Suprapubic skin (tissue), 4 donors: ENCODE results near the gene MSL3B.

ENCODE experiments used
- DNase-seq, 2 donors: peaks; one replicate each; pipeline ENCODE4 v3.0.0-alpha.2; 2019; ENCODE audit warnings: low spot score in 2 of 2
- H3K27ac ChIP-seq: fragments of 200-600 bp; sonication (generic); one replicate; pipeline ENCODE4 v1.5.1; 2019
- H3K27me3 ChIP-seq: fragments of 200-600 bp; sonication (generic); one replicate; pipeline ENCODE4 v1.5.1; 2019
- H3K36me3 ChIP-seq: fragments of 200-600 bp; sonication (generic); one replicate; pipeline ENCODE4 v1.5.1; 2019
- H3K4me1 ChIP-seq: fragments of 200-600 bp; sonication (generic); one replicate; pipeline ENCODE4 v1.5.1; 2019
- H3K4me3 ChIP-seq: fragments of 200-600 bp; sonication (generic); one replicate; pipeline ENCODE4 v1.5.1; 2019; ENCODE audit warnings: mild to moderate bottlenecking
- H3K9me3 ChIP-seq: fragments of 200-600 bp; sonication (generic); one replicate; pipeline ENCODE4 v1.5.1; 2019
- CTCF ChIP-seq, 2 donors: fragments of 200-600 bp in 1 of 2; fragments of 450-650 bp in 1 of 2; sonication (generic) in 1 of 2; IDR thresholded peaks; one replicate each; pipeline ENCODE4 v1.5.1; 2016 to 2019; ENCODE audit warnings: antibody characterized with exemption in 2 of 2, mild to moderate bottlenecking in 1 of 2, moderate library complexity in 1 of 2
- EP300 ChIP-seq: sonication (generic); formaldehyde crosslinking; IDR thresholded peaks from one replicate; pipeline ENCODE4 v1.6.1; 2017; ENCODE audit warnings: antibody characterized with exemption
- POLR2A ChIP-seq, 2 donors: fragments of 450-650 bp; IDR thresholded peaks; one replicate each; pipeline ENCODE4 v1.6.1; 2017; ENCODE audit warnings: antibody characterized with exemption in 2 of 2, mild to moderate bottlenecking in 2 of 2, moderate library complexity in 2 of 2
- POLR2AphosphoS5 ChIP-seq, 3 donors: sonication (generic); formaldehyde crosslinking; IDR thresholded peaks; one replicate each; pipeline ENCODE4 v1.6.1; 2017; ENCODE audit warnings: antibody characterized with exemption in 3 of 3
- whole genome bisulfite sequencing: methylation state at CpG from one replicate; pipeline ENCODE4 v1.1.5; 2018; 5-methylcytosine and 5-hydroxymethylcytosine counted together

MSL3B gene

DNA sequence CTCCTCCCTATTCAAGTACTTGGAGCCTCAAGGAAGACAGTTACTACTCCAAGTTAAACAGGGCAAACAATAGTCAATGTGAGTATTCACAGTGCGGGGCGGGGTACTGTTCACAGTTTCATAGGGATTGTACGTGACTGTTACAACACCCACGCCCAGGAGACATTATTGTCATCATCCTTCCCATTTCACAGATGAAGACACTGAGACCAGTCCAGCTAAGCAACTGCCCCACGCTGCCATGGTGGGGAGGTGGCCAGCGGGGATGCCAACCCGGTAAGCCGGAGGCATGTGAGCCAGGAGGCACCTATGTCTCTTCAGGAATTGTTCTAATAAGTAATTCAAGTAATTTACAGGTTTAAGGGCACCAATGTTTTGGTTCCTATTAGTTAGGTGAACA lies 14.8 kb downstream of the MSL3B start:
- Histone ChIP-seq H3K4me1 (peaks cover 12% of the 10 kb centered on the region), H3K27ac (no peak overlapping the region), H3K4me3 (peak overlapping the region; percentile 80), H3K36me3 (no peaks in the 10 kb centered on the region), H3K9me3 (no peaks in the 10 kb centered on the region), H3K27me3 (no peaks in the 10 kb centered on the region)
- no peak for DNase-seq
- no peak for TF ChIP-seq EP300
- no peak for TF ChIP-seq POLR2A (IDR thresholded peaks at IDR 0.05)
- no peak for TF ChIP-seq CTCF (IDR thresholded peaks at IDR 0.05)
- no peak for TF ChIP-seq POLR2AphosphoS5 (IDR thresholded peaks at IDR 0.05)
- WGBS, result 50% methylated on average over 8 of the region's 8 CpGs

GRCh38 chr2:233852056-233852455 lies 16.1 kb downstream of the MSL3B start:
- no peak for TF ChIP-seq POLR2AphosphoS5 (IDR thresholded peaks at IDR 0.05)
- no peak for TF ChIP-seq CTCF (IDR thresholded peaks at IDR 0.05)
- TF ChIP-seq POLR2A (IDR thresholded peaks at IDR 0.05), result no peak
- no peak for TF ChIP-seq EP300
- no peaks in the 10 kb centered on the region for H3K27me3 ChIP-seq

DNA sequence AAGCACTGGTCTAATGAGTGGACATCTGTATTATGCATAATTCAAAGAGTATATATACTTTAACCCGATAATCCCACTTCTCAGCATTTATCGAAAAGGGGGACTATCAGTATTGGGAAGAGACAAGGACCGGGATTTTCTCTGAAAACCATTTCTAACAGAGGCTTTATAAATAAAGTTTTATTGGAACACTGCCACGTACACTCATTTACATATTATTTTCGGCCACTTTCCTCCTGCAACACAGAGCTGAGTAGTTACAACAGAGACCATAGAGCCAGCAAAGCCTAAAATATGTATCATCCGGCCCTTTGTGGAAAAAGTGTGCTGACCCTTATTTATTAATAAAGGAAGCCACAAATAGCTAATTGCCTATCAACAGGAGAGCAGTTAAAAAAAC lies 17.0 kb downstream of the MSL3B start:
- Histone ChIP-seq H3K27me3 (no peaks in the 10 kb centered on the region), H3K4me1 (peaks cover 12% of the 10 kb centered on the region), H3K27ac (no peak overlapping the region), H3K4me3 (no peak overlapping the region), H3K36me3 (no peaks in the 10 kb centered on the region), H3K9me3 (no peaks in the 10 kb centered on the region)
- 94% methylated on average over 6 of the region's 6 CpGs for WGBS
- TF ChIP-seq POLR2A (IDR thresholded peaks at IDR 0.05), result no peak
- TF ChIP-seq POLR2AphosphoS5 (IDR thresholded peaks at IDR 0.05), result no peak
- no peak for TF ChIP-seq CTCF (IDR thresholded peaks at IDR 0.05)
- TF ChIP-seq EP300, result no peak
- DNase-seq, result no peak

More at GRCh38 chr2:233852056-233852455, 16.1 kb downstream of the MSL3B start:
- 76% methylated on average over 3 of the region's 3 CpGs for WGBS
- H3K4me1 ChIP-seq, result peaks cover 12% of the 10 kb centered on the region
- DNase-seq, result no peak
- no peaks in the 10 kb centered on the region for H3K36me3 ChIP-seq
- no peak overlapping the region for H3K4me3 ChIP-seq
- no peak overlapping the region for H3K27ac ChIP-seq
- no peaks in the 10 kb centered on the region for H3K9me3 ChIP-seq

GRCh38 chr2:233850745-233851144 lies 17.4 kb downstream of the MSL3B start:
- no peak for TF ChIP-seq CTCF (IDR thresholded peaks at IDR 0.05)
- no peak for TF ChIP-seq EP300
- no peak for TF ChIP-seq POLR2AphosphoS5 (IDR thresholded peaks at IDR 0.05)
- TF ChIP-seq POLR2A (IDR thresholded peaks at IDR 0.05), result no peak
- no peaks in the 10 kb centered on the region for H3K9me3 ChIP-seq
- no peaks in the 10 kb centered on the region for H3K36me3 ChIP-seq
- H3K27ac ChIP-seq, result no peak overlapping the region
- H3K27me3 ChIP-seq, result no peaks in the 10 kb centered on the region
- no peak for DNase-seq
- WGBS, result 86% methylated on average over 7 of the region's 7 CpGs
- H3K4me1 ChIP-seq, result peaks cover 12% of the 10 kb centered on the region
- H3K4me3 ChIP-seq, result no peak overlapping the region

DNA sequence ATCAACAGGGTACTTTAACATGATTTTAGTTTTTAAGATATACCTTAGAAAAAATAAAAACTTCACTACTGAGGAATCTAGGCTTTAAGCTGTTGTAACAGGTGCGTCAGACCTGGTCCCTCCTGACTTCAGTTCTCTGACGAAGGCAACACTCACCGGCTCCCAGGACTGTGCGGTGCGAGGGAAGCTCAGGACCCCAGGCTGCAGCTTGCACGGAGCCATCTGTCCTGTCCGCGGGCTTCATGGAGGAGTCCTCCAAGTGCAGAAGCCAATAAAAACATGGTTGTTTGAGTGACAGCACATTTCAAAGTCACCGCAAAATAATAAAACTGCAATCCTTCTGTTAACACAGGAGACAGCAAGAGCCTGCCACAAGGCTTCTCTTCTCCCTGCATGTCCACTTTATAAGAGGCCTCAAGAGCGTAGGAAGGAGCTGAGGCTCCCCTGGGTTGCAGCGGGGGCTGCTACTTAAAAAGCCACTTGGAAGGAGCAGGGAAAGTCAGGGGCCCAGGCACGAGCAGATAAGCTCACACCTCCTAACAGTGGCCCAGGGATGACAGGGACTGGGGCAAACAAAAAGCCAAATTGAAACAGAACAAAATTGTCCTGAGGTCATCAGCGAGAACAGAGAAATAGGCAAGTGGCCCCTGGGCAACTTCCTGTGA lies 18.4 kb downstream of the MSL3B start:
- DNase-seq, result no peak
- Histone ChIP-seq H3K27ac (no peak overlapping the region), H3K27me3 (no peaks in the 10 kb centered on the region), H3K4me1 (peaks cover 12% of the 10 kb centered on the region), H3K36me3 (no peaks in the 10 kb centered on the region), H3K4me3 (no peak overlapping the region), H3K9me3 (no peaks in the 10 kb centered on the region)
- WGBS, result 93% methylated on average over 13 of the region's 13 CpGs
- no peak for TF ChIP-seq EP300
- TF ChIP-seq CTCF (IDR thresholded peaks at IDR 0.05), result no peak
- TF ChIP-seq POLR2A (IDR thresholded peaks at IDR 0.05), result no peak
